Loucy (cell line): ENCODE data around the gene SLAMF7.
"Not testable (repeated sequence)": the region's sequence is repeated elsewhere in the genome, so short reads cannot be mapped to it uniquely, and the experiment has no call there.

ENCODE experiments used
- EZH2phosphoT487 ChIP-seq: fragments of 200-600 bp; IDR thresholded peaks from 2 replicates; pipeline ENCODE4 v1.6.1; 2018; ENCODE audit warnings: antibody characterized with exemption, mild to moderate bottlenecking, moderate library complexity, borderline replicate concordance
- TF ChIP-seq, protein P1 (sequence below): fragments of 200-600 bp; sonication (generic); conservative IDR thresholded peaks from 2 replicates; pipeline ENCODE4 v1.5.1; 2014; ENCODE audit warnings: mild to moderate bottlenecking, antibody characterized with exemption, low read length

DNA sequence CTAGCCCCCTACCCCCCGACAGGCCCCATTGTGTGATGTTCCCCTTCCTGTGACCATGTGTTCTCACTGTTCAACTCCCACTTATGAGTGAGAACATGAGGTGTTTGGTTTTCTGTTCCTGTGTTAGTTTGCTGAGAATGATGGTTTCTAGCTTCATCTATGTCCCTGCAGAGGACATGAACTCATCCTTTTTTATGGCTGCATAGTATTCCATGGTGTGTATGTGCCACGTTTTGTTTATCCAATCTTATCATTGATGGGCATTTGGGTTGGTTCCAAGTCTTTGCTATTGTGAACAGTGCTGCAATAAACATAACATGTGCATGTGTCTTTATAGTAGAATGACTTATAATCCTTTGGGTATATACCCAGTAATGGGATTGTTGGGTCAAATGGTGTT, 7.5 kb upstream of the SLAMF7 start:
- TF ChIP-seq, protein P1, sequence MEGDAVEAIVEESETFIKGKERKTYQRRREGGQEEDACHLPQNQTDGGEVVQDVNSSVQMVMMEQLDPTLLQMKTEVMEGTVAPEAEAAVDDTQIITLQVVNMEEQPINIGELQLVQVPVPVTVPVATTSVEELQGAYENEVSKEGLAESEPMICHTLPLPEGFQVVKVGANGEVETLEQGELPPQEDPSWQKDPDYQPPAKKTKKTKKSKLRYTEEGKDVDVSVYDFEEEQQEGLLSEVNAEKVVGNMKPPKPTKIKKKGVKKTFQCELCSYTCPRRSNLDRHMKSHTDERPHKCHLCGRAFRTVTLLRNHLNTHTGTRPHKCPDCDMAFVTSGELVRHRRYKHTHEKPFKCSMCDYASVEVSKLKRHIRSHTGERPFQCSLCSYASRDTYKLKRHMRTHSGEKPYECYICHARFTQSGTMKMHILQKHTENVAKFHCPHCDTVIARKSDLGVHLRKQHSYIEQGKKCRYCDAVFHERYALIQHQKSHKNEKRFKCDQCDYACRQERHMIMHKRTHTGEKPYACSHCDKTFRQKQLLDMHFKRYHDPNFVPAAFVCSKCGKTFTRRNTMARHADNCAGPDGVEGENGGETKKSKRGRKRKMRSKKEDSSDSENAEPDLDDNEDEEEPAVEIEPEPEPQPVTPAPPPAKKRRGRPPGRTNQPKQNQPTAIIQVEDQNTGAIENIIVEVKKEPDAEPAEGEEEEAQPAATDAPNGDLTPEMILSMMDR: not testable (repeated sequence)
- not testable (repeated sequence) for TF ChIP-seq EZH2phosphoT487
